Kidney (tissue), 14 donors: Measurements from ENCODE around the gene RAD51B. TPM values are rescaled to one million over a fixed set of nuclear protein-coding genes. Genes with fewer than 3 reads are reported as not detected.

ENCODE experiments used
- DNase-seq, 5 donors: peaks; one replicate each; pipeline ENCODE4 v3.0.0-alpha.2; 2013 to 2020
- FAIRE-seq: peaks from 2 replicates; lab custom pipeline; 2012; peaks lifted over from hg19 to GRCh38; lab: Jason Lieb, UNC
- H3K27ac ChIP-seq, 2 donors: one replicate each; pipeline ENCODE4 v1.7.0; 2013; ENCODE audit warnings: low read depth in 2 of 2, low read length in 2 of 2, inconsistent platforms in 1 of 2
- H3K27me3 ChIP-seq: one replicate; pipeline ENCODE4 v1.7.1; 2013; ENCODE audit warnings: low read length, inconsistent platforms; ENCODE audit not compliant: control insufficient read depth, insufficient read depth
- H3K36me3 ChIP-seq, 3 donors: one replicate each; pipeline versions ENCODE4 v1.7.0 to v1.7.1; 2013; ENCODE audit warnings: low read length in 3 of 3, control low read depth in 1 of 3, inconsistent platforms in 1 of 3; ENCODE audit not compliant: insufficient read depth in 3 of 3, control insufficient read depth in 2 of 3
- H3K4me1 ChIP-seq, 3 donors: one replicate each; pipeline versions ENCODE4 v1.7.0 to v1.7.1; 2013; ENCODE audit warnings: low read length in 3 of 3, inconsistent platforms in 1 of 3, low read depth in 1 of 3; ENCODE audit not compliant: control insufficient read depth in 2 of 3, insufficient read depth in 2 of 3
- H3K4me3 ChIP-seq, 3 donors: one replicate each; pipeline versions ENCODE4 v1.7.0 to v1.8.1; 2013; ENCODE audit warnings: low read length in 3 of 3, control low read depth in 1 of 3, inconsistent platforms in 1 of 3
- H3K9ac ChIP-seq, 3 donors: one replicate each; pipeline versions ENCODE4 v1.7.0 to v1.7.1; 2013; ENCODE audit warnings: low read length in 3 of 3, control low read depth in 1 of 3, inconsistent platforms in 1 of 3
- H3K9me3 ChIP-seq, 3 donors: one replicate each; pipeline versions ENCODE4 v1.7.0 to v1.7.1; 2013; ENCODE audit warnings: low read length in 3 of 3, control low read depth in 1 of 3, inconsistent platforms in 1 of 3; ENCODE audit not compliant: control insufficient read depth in 2 of 3, insufficient read depth in 1 of 3
- intact Hi-C: fragments of 100-400 bp; cut with DNase I; formaldehyde crosslinking; loops from one replicate; pipeline ENCODE4 v1.11.1; 2022
- polyA plus RNA-seq: library from polyadenylated mRNA; stranded (reverse); fragments of 350-450 nt; fragmentation: Illumina TruSeq; extraction: RNeasy Lipid Tissue Mini Kit (QIAGEN cat#74804); gene quantifications from one replicate; pipeline ENCODE4 v1.2.3, GENCODE V29; 2014; ENCODE audit warnings: low read depth, low replicate concordance; ENCODE audit not compliant: insufficient read depth
- total RNA-seq: library from RNA; stranded (reverse); fragmentation: NEBNext Ultra II Directional; extraction: Animal tissue kit (Norgen Biotek cat#: 25700); gene quantifications from one replicate; pipeline ENCODE4 v1.2.1, GENCODE V29; 2021
- TF ChIP-seq, protein P1 (sequence below): IDR thresholded peaks from 3 replicates; pipeline ENCODE4 v1.5.1; 2012; ENCODE audit warnings: mild to moderate bottlenecking, moderate library complexity, borderline replicate concordance; ENCODE audit not compliant: insufficient read depth; ENCODE audit errors: extremely low read depth
- donor health status: control.
- donor health status: control.
- donor health status: control.
- donor health status: control.
- donor health status: control.
- donor health status: DM: yes; HTN: yes; CAD: no.
- donor health status: Normal renal cell carcinoma (clear cell type).

The RAD51B gene
- total and polyA plus RNA-seq, 2 donors from 2014 or later, result 6.9 to 18.0 TPM

DNA sequence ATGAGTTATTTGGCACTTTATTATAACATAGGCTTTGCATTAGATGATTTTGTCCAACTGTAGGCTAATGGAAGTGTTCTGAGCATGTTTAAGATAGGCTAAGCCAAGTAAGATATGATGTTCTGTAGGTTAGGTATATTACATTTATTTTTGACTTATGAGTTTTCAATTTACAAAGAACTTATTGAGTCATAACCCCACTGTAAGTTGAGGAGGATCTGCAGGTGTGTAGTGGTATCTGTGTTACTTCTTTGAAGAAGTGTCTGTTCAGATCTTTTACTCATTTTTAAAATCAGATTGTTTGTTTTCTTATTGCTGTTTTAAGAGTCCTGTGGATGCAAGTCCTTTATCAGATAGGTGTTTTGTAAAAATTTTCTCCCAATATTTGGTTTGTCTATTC, 329.2 kb downstream of the RAD51B start:
- no peaks in the 10 kb centered on the region for H3K9me3 ChIP-seq
- H3K36me3 ChIP-seq, result no peaks in the 10 kb centered on the region
- H3K27ac ChIP-seq, result no peak overlapping the region
- H3K9ac ChIP-seq, result no peak overlapping the region
- intact Hi-C loops, result no loop called here
- H3K4me1 ChIP-seq, result peaks cover 0 to 17% (median 8%) of the 10 kb centered on the region in 3 donors
- DNase-seq (no peak), FAIRE-seq (no peak)
- TF ChIP-seq, protein P1, sequence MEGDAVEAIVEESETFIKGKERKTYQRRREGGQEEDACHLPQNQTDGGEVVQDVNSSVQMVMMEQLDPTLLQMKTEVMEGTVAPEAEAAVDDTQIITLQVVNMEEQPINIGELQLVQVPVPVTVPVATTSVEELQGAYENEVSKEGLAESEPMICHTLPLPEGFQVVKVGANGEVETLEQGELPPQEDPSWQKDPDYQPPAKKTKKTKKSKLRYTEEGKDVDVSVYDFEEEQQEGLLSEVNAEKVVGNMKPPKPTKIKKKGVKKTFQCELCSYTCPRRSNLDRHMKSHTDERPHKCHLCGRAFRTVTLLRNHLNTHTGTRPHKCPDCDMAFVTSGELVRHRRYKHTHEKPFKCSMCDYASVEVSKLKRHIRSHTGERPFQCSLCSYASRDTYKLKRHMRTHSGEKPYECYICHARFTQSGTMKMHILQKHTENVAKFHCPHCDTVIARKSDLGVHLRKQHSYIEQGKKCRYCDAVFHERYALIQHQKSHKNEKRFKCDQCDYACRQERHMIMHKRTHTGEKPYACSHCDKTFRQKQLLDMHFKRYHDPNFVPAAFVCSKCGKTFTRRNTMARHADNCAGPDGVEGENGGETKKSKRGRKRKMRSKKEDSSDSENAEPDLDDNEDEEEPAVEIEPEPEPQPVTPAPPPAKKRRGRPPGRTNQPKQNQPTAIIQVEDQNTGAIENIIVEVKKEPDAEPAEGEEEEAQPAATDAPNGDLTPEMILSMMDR, result no peak
- no peak overlapping the region for H3K4me3 ChIP-seq
- no peaks in the 10 kb centered on the region for H3K27me3 ChIP-seq

DNA sequence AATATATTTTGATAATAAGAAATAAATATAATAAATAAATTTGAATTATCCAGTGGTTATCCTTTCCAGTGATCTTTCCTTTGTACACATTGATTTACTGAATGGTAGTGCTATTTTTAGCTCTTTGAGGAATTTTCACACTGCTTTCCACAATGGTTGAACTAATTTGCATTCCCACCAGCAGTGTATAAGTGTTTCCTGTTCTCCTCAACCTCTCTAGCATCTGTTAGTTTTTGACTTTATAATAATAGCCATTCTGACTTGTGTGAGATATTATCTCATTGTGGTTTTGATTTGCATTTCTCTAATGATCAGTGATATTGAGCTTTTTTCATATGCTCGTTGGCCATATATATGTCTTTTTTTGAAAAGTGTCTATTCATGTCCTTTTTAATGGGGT, 333.7 kb downstream of the RAD51B start:
- no peak for FAIRE-seq

DNA sequence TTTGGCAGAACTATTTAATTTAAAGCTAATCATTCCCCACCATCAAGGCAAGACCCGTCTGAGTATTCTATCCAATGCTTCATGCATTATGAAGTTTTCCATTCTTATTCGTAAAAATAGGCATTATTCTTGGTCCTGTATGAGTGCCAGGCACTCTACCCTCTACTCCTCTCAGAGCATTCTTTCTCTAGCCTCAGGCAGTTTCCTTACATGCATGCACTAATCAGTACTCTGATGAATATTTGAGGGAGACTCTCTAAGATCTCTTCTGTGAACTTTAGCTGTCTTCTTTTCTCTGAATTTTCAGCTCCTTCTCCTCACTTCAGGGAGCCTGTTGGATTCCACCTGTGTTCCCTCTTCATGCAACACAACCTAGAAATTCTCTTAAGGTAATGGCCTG, 334.7 kb downstream of the RAD51B start:
- no peaks in the 10 kb centered on the region for H3K4me1 ChIP-seq
- no peak overlapping the region for H3K4me3 ChIP-seq
- H3K27me3 ChIP-seq, result no peaks in the 10 kb centered on the region
- no peak overlapping the region for H3K9ac ChIP-seq
- FAIRE-seq (no peak), DNase-seq (no peak)
- TF ChIP-seq, protein P1, result no peak
- intact Hi-C loops, result no loop called here
- no peaks in the 10 kb centered on the region for H3K36me3 ChIP-seq
- no peaks in the 10 kb centered on the region for H3K9me3 ChIP-seq
- no peak overlapping the region for H3K27ac ChIP-seq

More for the DNA sequence above, 333.7 kb downstream of the RAD51B start:
- Histone ChIP-seq H3K9me3 (no peaks in the 10 kb centered on the region), H3K27ac (no peak overlapping the region), H3K27me3 (no peaks in the 10 kb centered on the region), H3K4me3 (no peak overlapping the region), H3K9ac (no peak overlapping the region), H3K36me3 (no peaks in the 10 kb centered on the region), H3K4me1 (no peaks in the 10 kb centered on the region)
- TF ChIP-seq, protein P1, result no peak
- DNase-seq, result no peak
- intact Hi-C loops, result no loop called here

DNA sequence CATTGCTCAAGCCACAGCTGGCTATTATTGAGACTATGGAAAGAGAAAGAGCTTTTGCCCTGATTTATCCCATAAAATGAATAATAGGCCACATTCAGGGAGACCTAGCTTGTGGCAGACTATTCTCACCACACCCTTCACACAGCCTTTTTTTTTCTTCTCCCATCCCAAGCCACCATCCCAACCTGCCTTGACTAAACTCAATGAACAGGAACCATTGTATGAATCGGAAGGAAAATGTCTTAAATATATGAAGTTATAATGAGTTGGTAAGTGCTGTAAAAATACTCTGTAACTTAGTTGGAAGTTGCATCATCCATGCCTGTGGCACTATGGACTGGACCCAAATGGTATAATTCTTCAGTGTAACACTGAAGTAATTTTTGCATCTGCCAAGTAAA, 338.4 kb downstream of the RAD51B start:
- intact Hi-C loops, result no loop called here
- FAIRE-seq, result no peak
- H3K27ac ChIP-seq, result no peak overlapping the region

More for the DNA sequence above, 338.4 kb downstream of the RAD51B start:
- TF ChIP-seq, protein P1, result no peak
- Histone ChIP-seq H3K9ac (no peak overlapping the region), H3K36me3 (no peaks in the 10 kb centered on the region), H3K4me3 (no peak overlapping the region), H3K27me3 (no peaks in the 10 kb centered on the region), H3K9me3 (no peaks in the 10 kb centered on the region), H3K4me1 (peaks cover 0 to 12% (median 3%) of the 10 kb centered on the region in 3 donors)
- DNase-seq, result no peak
